ENCODE data around the gene FTCDNL1.

DNA sequence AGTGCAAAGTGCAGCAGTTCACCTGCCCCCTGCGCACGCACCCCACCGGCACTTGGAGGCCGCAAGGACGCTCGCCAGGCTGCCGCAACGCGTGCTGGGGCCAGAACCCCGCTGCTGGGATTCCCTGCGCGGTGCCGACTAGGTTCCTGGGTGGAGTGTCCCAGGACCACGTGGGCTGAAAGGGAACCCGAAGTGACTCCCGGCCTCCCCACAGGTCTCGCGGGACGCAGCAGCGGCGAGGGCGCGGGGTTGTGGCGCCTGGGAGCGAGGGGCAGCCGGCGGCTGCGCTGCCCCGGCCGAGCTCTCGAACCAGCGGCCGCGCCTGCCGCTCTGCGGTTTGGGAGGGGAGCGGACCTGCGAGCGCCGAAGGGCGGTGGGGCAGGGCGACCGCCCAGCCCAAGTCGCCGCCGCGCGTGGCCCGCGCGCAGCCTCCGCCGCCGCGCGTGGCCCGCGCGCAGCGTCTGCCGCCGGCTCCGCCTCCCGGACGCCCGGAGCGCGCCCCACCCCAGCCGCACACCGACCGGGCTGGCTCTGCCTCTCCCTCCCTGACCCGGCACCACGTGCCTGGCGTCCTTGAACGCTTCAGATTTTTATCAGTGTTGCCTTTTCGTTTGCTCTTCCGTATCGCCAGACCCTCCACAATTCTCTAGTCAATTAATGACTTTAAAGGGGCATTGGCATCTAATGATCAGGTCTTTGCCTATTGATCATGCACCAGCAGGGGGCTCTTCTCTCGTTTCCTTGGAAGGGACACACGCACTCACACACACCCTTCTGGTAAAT, at the start of gene FTCDNL1:
- peak; percentile 22 for TF ChIP-seq CTCF (IDR thresholded peaks at IDR 0.05; ENCODE audit: borderline replicate concordance, extremely low read depth, low read length, poor library complexity, severe bottlenecking)
- no peak for TF ChIP-seq EZH2 (IDR thresholded peaks at IDR 0.05; ENCODE audit: borderline replicate concordance, low read depth, low read length, severe bottlenecking)

Data from DND-41 (cell line).